ENCODE measurements around the gene PPP1R14D. TPM values are rescaled to one million over a fixed set of nuclear protein-coding genes. Genes with fewer than 3 reads are reported as not detected.

Gene PPP1R14D
- total RNA-seq, 1 donor from 2014 or later, result not detected

GRCh38 chr15:40853241-40853890, 24.9 kb upstream of the PPP1R14D start:
- no peaks in the 10 kb centered on the region for H3K9me3 ChIP-seq
- DNase-seq (ENCODE audit: extremely low spot score in 2 of 2), result no peak
- H3K27ac ChIP-seq, result no peak overlapping the region
- H3K4me1 ChIP-seq, result peaks cover 15% of the 10 kb centered on the region
- intact Hi-C loops (cut with DNase I), result no loop called here
- H3K36me3 ChIP-seq, result no peaks in the 10 kb centered on the region
- TF ChIP-seq, protein P1, sequence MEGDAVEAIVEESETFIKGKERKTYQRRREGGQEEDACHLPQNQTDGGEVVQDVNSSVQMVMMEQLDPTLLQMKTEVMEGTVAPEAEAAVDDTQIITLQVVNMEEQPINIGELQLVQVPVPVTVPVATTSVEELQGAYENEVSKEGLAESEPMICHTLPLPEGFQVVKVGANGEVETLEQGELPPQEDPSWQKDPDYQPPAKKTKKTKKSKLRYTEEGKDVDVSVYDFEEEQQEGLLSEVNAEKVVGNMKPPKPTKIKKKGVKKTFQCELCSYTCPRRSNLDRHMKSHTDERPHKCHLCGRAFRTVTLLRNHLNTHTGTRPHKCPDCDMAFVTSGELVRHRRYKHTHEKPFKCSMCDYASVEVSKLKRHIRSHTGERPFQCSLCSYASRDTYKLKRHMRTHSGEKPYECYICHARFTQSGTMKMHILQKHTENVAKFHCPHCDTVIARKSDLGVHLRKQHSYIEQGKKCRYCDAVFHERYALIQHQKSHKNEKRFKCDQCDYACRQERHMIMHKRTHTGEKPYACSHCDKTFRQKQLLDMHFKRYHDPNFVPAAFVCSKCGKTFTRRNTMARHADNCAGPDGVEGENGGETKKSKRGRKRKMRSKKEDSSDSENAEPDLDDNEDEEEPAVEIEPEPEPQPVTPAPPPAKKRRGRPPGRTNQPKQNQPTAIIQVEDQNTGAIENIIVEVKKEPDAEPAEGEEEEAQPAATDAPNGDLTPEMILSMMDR (IDR thresholded peaks at IDR 0.05), result no peak
- no peak for TF ChIP-seq POLR2A (IDR thresholded peaks at IDR 0.05)
- no peak for TF ChIP-seq POLR2AphosphoS5 (IDR thresholded peaks at IDR 0.05; ENCODE audit: insufficient read depth in 1 of 2, low read depth in 1 of 2)
- H3K4me3 ChIP-seq, result no peak overlapping the region
- H3K27me3 ChIP-seq, result no peaks in the 10 kb centered on the region

- intact Hi-C loops (cut with DNase I), result no loop called here
- H3K36me3 ChIP-seq, result no peaks in the 10 kb centered on the region
- TF ChIP-seq, protein P1 (IDR thresholded peaks at IDR 0.05), result no peak
- no peak for TF ChIP-seq POLR2A (IDR thresholded peaks at IDR 0.05)
- no peak for TF ChIP-seq POLR2AphosphoS5 (IDR thresholded peaks at IDR 0.05; ENCODE audit: insufficient read depth in 1 of 2, low read depth in 1 of 2)
- no peak overlapping the region for H3K4me3 ChIP-seq
- peaks cover 10% of the 10 kb centered on the region for H3K4me1 ChIP-seq
- no peak overlapping the region for H3K27ac ChIP-seq
- DNase-seq (ENCODE audit: extremely low spot score in 2 of 2), result no peak
- H3K27me3 ChIP-seq, result no peaks in the 10 kb centered on the region
- no peaks in the 10 kb centered on the region for H3K9me3 ChIP-seq
These were observed 24.0 kb upstream of the PPP1R14D start for GRCh38 chr15:40852529-40852928.

DNA sequence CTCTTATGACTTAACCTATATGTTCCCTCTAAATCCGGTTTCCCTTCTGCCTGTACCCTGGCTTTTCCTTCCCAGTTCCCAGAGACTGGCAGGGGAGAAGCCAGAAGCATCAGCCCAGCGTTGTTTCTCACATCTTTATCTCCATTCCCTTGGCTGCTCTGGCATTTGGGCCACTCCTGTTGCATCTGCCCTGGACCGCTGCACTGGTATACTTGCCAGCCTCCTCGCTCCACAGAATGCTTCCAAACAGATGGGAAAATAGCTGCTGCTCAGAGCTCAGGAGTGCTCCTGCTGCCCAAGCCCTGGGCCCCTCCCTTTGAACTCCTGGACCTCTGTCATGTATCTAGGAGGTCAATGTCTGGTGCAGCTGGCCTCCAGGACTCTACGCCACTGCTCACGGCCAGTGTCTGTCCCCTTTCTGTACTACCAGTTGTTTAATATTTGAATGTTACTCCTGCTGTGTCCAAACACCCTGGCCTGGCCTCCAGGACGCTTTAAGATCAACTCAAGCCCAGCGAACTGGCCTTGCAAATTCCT, 22.1 kb upstream of the PPP1R14D start:
- Histone ChIP-seq H3K27me3 (no peaks in the 10 kb centered on the region), H3K4me1 (peaks cover 16% of the 10 kb centered on the region), H3K4me3 (no peak overlapping the region), H3K27ac (no peak overlapping the region), H3K9me3 (no peaks in the 10 kb centered on the region), H3K36me3 (no peaks in the 10 kb centered on the region)
- no peak for DNase-seq (ENCODE audit: extremely low spot score in 2 of 2)
- TF ChIP-seq, protein P1 (IDR thresholded peaks at IDR 0.05), result no peak
- no peak for TF ChIP-seq POLR2A (IDR thresholded peaks at IDR 0.05)
- no peak for TF ChIP-seq POLR2AphosphoS5 (IDR thresholded peaks at IDR 0.05; ENCODE audit: insufficient read depth in 1 of 2, low read depth in 1 of 2)
- intact Hi-C loops (cut with DNase I), result no loop called here

DNA sequence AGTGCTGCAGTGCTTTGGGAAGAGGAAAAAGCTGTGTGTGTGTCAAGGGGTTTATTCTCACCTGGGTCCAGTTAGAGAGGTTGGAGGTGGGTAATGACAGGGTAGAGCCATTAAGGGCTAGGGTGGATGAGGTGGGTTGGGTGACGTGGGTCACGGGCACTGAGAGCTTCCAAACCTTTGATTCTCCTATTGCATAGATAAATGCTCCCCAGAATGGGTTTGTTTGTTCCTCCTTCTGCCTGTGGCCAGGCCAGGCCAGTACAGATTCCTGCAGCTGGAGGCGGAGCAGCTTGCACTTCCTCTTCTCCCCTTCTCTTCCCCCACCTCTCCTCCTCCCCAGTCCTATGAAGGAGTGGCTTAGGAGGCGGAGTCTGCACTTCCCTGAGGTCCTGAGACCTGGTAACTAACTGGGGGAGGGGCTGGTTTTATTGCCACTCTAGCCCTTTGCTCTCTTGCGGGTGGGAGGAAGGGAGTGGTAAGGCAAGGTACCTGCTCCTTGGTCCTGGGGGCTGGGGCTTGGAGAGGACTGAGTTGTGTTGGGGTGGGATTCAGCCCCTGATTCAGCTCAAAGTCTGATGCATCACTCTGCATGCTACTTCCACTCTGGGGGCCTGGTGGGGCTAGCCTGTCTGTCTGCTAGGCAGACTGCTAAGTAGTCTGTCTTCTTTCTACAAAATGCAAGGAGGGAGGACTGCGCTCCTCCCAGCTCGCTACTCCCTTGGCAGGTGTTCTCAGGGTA, 18.9 kb upstream of the PPP1R14D start:
- Histone ChIP-seq H3K4me3 (peak overlapping the region in 1 of 2 donors; percentile 54), H3K36me3 (no peaks in the 10 kb centered on the region), H3K27ac (peak overlapping the region; percentile 70), H3K4me1 (peaks cover 34% of the 10 kb centered on the region), H3K9me3 (no peaks in the 10 kb centered on the region), H3K27me3 (no peaks in the 10 kb centered on the region)
- DNase-seq (ENCODE audit: extremely low spot score in 2 of 2), result no peak
- intact Hi-C loops (cut with DNase I), result no loop called here
- TF ChIP-seq, protein P1 (IDR thresholded peaks at IDR 0.05), result no peak
- TF ChIP-seq POLR2A (IDR thresholded peaks at IDR 0.05) (no peak), POLR2AphosphoS5 (IDR thresholded peaks at IDR 0.05; ENCODE audit: insufficient read depth in 1 of 2, low read depth in 1 of 2) (peak; percentile 10 to 17)

GRCh38 chr15:40846841-40847222, 18.3 kb upstream of the PPP1R14D start:
- H3K4me3 ChIP-seq, result peak overlapping the region in 1 of 2 donors; percentile 54
- no peaks in the 10 kb centered on the region for H3K36me3 ChIP-seq

More at GRCh38 chr15:40846841-40847222, 18.3 kb upstream of the PPP1R14D start:
- H3K27me3 ChIP-seq, result no peaks in the 10 kb centered on the region
- intact Hi-C loops (cut with DNase I), result no loop called here
- H3K27ac ChIP-seq, result peak overlapping the region; percentile 70
- no peak for DNase-seq (ENCODE audit: extremely low spot score in 2 of 2)
- H3K4me1 ChIP-seq, result peaks cover 34% of the 10 kb centered on the region
- no peak for TF ChIP-seq POLR2A (IDR thresholded peaks at IDR 0.05)
- no peak for TF ChIP-seq POLR2AphosphoS5 (IDR thresholded peaks at IDR 0.05; ENCODE audit: insufficient read depth in 1 of 2, low read depth in 1 of 2)
- TF ChIP-seq, protein P1 (IDR thresholded peaks at IDR 0.05), result no peak
- H3K9me3 ChIP-seq, result no peaks in the 10 kb centered on the region

All from vagina (tissue), 2 donors.